Colon (tissue), 2 donors: Measurements from ENCODE around the gene PDS5B.
"Not testable (repeated sequence)": the region's sequence is repeated elsewhere in the genome, so short reads cannot be mapped to it uniquely, and the experiment has no call there.

Experiments used
- FAIRE-seq: peaks from 2 replicates; lab custom pipeline; 2012; peaks lifted over from hg19 to GRCh38; lab: Jason Lieb, UNC
- donor health status: control.
- donor health status: control.

Gene PDS5B

GRCh38 chr13:32650705-32651311 lies 64.6 kb downstream of the PDS5B start:
- FAIRE-seq = no peak

- FAIRE-seq = no peak
These were observed 71.1 kb downstream of the PDS5B start for GRCh38 chr13:32657309-32657708.

- no peak for FAIRE-seq
These were observed 73.5 kb downstream of the PDS5B start for GRCh38 chr13:32659736-32660135.

GRCh38 chr13:32660227-32660626 lies 74.0 kb downstream of the PDS5B start:
- FAIRE-seq = no peak

- FAIRE-seq = no peak
These were observed 75.4 kb downstream of the PDS5B start for GRCh38 chr13:32661685-32662084.

GRCh38 chr13:32663660-32664059 lies 77.4 kb downstream of the PDS5B start:
- no peak for FAIRE-seq

GRCh38 chr13:32666990-32667571 lies 80.8 kb downstream of the PDS5B start:
- no peak for FAIRE-seq

- peak; percentile 75 for FAIRE-seq
These were observed 82.9 kb downstream of the PDS5B start for GRCh38 chr13:32669030-32669646.

GRCh38 chr13:32674503-32674902 lies 88.3 kb downstream of the PDS5B start:
- FAIRE-seq = no peak

GRCh38 chr13:32676242-32676641 lies 90.0 kb downstream of the PDS5B start:
- FAIRE-seq = no peak

GRCh38 chr13:32682130-32682529 lies 95.9 kb downstream of the PDS5B start:
- FAIRE-seq = no peak

GRCh38 chr13:32682740-32683139 lies 96.5 kb downstream of the PDS5B start:
- FAIRE-seq = no peak

GRCh38 chr13:32687275-32687674 lies 101.0 kb downstream of the PDS5B start:
- FAIRE-seq = peak; percentile 49

GRCh38 chr13:32695602-32696250 lies 109.5 kb downstream of the PDS5B start:
- no peak for FAIRE-seq

- FAIRE-seq = no peak
These were observed 121.2 kb downstream of the PDS5B start for GRCh38 chr13:32707471-32707870.

- no peak for FAIRE-seq
These were observed 127.1 kb downstream of the PDS5B start for GRCh38 chr13:32713397-32713796.

- not testable (repeated sequence) for FAIRE-seq
These were observed 129.9 kb downstream of the PDS5B start for GRCh38 chr13:32716201-32716600.

- no peak for FAIRE-seq
These were observed 133.8 kb downstream of the PDS5B start for GRCh38 chr13:32720026-32720425.

GRCh38 chr13:32721131-32722034 lies 135.1 kb downstream of the PDS5B start:
- not testable (repeated sequence) for FAIRE-seq

- FAIRE-seq = no peak
These were observed 136.1 kb downstream of the PDS5B start for GRCh38 chr13:32722340-32722739.

- FAIRE-seq = no peak
These were observed 137.7 kb downstream of the PDS5B start for GRCh38 chr13:32723987-32724386.

- no peak for FAIRE-seq
These were observed 140.3 kb downstream of the PDS5B start for GRCh38 chr13:32726374-32727037.
